ENCODE measurements around the gene CCNG2.

- no peak for TF ChIP-seq ATRX (CRISPR knock-in tag; IDR thresholded peaks at IDR 0.05; ENCODE audit: borderline replicate concordance)
- no peak for TF ChIP-seq ZNF674 (CRISPR knock-in tag; IDR thresholded peaks at IDR 0.05; ENCODE audit: low read depth)
- TF ChIP-seq ZNF777 (CRISPR knock-in tag; IDR thresholded peaks at IDR 0.05): no peak
- no peak for TF ChIP-seq IRF2 (CRISPR knock-in tag; IDR thresholded peaks at IDR 0.05)
- TF ChIP-seq, protein P1, sequence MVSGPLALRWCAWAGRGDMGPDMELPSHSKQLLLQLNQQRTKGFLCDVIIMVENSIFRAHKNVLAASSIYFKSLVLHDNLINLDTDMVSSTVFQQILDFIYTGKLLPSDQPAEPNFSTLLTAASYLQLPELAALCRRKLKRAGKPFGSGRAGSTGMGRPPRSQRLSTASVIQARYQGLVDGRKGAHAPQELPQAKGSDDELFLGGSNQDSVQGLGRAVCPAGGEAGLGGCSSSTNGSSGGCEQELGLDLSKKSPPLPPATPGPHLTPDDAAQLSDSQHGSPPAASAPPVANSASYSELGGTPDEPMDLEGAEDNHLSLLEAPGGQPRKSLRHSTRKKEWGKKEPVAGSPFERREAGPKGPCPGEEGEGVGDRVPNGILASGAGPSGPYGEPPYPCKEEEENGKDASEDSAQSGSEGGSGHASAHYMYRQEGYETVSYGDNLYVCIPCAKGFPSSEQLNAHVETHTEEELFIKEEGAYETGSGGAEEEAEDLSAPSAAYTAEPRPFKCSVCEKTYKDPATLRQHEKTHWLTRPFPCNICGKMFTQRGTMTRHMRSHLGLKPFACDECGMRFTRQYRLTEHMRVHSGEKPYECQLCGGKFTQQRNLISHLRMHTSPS (CRISPR knock-in tag; IDR thresholded peaks at IDR 0.05; ENCODE audit: low read depth): no peak
- TF ChIP-seq ZFP41 (CRISPR knock-in tag; IDR thresholded peaks at IDR 0.05; ENCODE audit: borderline replicate concordance): no peak
- no peak for TF ChIP-seq JUND (CRISPR knock-in tag; IDR thresholded peaks at IDR 0.05)
Measured at GRCh38 chr4:77113069-77113468, 43.9 kb upstream of the CCNG2 start.

Data from HepG2 (cell line).